GM18867 (cell line): ENCODE results near the gene MMP23B.

Experiments
- ATAC-seq: cut with Tn5 transposase; IDR thresholded peaks from one replicate; pipeline ENCODE4 v1.9.1; 2021; ENCODE audit warnings: mild to moderate bottlenecking, moderate library complexity; ENCODE audit not compliant: unreplicated experiment

Gene MMP23B

GRCh38 chr1:1618396-1619068 lies 13.4 kb upstream of the MMP23B start:
- ATAC-seq: no peak

GRCh38 chr1:1619917-1620361 lies 12.0 kb upstream of the MMP23B start:
- ATAC-seq: no peak

GRCh38 chr1:1620433-1621139 lies 11.4 kb upstream of the MMP23B start:
- no peak for ATAC-seq

GRCh38 chr1:1621173-1622009 lies 10.6 kb upstream of the MMP23B start:
- no peak for ATAC-seq

GRCh38 chr1:1622010-1622787 lies 9.8 kb upstream of the MMP23B start:
- no peak for ATAC-seq

GRCh38 chr1:1622788-1623094 lies 9.2 kb upstream of the MMP23B start:
- no peak for ATAC-seq

- ATAC-seq: no peak
These were observed 8.8 kb upstream of the MMP23B start for GRCh38 chr1:1623181-1623630.

- no peak for ATAC-seq
These were observed 8.1 kb upstream of the MMP23B start for GRCh38 chr1:1623631-1624442.

DNA sequence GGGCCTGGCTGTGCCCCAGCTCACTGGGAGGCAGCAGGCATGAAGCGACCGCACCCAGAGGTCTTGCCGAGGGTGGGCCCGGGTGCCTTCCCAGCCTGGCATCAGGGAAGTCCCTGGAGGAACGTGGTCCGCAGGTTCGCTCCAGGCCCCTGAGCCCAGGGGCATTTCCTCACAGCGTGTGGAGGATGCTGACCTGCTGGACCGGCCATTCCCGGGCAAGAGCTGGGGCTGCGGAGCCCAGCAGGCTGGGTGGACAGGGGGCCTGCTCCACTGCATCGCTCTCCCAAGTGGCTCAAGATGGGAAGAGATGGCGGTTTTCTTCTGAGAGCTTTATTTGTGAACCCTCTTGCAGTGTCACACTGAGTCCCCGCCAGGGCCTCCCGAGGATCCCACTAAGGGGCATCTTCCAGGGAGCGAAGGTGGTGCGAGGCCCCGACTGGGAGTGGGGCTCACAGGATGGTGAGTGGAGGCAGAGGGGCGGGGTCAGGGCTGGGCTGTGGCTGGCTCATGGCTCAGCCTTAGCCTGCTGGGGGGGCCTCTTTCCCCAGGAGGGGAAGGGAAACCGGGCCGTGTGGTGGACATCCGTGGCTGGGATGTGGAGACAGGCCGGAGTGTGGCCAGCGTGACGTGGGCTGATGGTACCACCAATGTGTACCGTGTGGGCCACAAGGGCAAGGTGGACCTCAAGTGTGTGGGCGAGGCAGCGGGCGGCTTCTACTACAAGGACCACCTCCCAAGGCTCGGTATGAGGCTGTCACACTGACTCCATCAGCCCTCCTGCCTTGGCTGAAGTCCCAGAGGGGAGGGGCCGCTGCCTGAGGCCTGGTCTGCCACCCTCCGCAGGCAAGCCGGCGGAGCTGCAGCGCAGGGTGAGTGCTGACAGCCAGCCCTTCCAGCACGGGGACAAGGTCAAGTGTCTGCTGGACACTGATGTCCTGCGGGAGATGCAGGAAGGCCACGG lies 7.2 kb upstream of the MMP23B start:
- ATAC-seq: no peak

GRCh38 chr1:1625404-1625775 lies 6.6 kb upstream of the MMP23B start:
- no peak for ATAC-seq

- ATAC-seq: no peak
These were observed 6.2 kb upstream of the MMP23B start for GRCh38 chr1:1625824-1626206.

DNA sequence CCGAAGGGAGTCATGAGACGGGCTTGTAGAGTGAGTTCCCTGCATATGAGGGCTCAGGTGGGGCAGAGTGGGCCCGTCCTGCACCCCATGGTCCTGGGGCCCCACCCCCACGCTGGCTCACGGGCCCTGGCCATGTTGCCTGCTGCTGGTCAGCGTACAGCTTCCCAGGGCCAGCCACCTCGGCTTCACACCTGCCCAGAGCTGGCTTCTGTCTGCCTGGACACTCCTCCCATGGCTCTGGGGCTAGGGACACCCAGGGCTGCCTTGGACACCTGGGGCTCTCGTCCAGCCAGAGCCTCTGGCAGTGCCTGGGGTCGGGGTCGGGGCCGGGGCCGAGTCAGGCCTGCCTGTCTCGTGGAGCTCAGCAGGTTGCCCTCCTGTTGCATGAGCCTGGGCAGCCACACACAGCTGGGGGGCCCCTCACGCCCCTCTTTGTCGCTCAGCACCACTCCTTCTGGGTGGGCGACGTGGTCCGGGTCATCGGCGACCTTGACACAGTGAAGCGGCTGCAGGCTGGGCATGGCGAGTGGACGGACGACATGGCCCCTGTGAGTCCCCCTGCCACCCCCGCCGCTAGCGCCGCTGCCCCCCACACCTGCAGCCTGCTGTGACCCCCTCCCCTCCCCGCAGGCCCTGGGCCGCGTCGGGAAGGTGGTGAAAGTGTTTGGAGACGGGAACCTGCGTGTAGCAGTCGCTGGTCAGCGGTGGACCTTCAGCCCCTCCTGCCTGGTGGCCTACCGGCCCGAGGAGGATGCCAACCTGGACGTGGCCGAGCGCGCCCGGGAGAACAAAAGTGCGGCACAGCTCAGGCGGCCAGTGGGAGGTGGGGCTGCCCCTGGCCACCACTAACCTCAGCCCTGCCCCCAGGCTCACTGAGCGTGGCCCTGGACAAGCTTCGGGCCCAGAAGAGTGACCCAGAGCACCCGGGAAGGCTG lies 5.5 kb upstream of the MMP23B start:
- no peak for ATAC-seq

GRCh38 chr1:1627261-1627828 lies 4.6 kb upstream of the MMP23B start:
- ATAC-seq: no peak

DNA sequence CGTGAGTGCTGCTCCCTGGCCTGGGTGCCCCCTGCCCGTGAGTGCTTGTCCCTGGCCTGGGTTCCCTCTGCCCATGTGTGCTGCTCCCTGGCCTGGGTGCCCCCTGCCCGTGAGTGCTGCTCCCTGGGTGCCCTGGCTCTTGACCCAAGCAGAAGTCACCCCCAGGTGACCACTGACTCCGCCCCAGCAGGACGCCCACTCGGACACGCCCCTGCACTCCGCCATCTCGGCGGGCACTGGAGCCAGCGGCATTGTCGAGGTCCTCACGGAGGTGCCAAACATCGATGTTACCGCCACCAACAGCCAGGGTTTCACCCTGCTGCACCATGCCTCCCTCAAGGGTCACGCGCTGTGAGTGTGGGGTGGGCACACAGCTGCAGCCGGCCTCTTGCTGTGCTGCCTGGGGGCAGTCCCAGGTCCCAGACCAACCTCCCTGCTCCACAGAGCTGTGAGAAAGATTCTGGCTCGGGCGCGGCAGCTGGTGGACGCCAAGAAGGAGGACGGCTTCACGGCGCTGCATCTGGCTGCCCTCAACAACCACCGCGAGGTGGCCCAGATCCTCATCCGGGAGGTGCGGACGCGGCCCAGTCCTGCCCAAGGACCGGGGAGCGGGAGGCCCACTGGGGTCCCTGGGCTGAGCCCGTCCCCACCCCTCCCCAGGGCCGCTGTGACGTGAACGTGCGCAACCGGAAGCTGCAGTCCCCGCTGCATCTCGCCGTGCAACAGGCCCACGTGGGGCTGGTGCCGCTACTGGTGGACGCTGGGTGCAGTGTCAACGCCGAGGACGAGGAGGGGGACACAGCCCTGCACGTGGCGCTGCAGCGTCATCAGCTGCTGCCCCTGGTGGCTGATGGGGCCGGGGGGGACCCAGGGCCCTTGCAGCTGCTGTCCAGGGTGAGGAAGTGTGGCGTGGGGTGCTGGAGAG lies 3.9 kb upstream of the MMP23B start:
- ATAC-seq: no peak

DNA sequence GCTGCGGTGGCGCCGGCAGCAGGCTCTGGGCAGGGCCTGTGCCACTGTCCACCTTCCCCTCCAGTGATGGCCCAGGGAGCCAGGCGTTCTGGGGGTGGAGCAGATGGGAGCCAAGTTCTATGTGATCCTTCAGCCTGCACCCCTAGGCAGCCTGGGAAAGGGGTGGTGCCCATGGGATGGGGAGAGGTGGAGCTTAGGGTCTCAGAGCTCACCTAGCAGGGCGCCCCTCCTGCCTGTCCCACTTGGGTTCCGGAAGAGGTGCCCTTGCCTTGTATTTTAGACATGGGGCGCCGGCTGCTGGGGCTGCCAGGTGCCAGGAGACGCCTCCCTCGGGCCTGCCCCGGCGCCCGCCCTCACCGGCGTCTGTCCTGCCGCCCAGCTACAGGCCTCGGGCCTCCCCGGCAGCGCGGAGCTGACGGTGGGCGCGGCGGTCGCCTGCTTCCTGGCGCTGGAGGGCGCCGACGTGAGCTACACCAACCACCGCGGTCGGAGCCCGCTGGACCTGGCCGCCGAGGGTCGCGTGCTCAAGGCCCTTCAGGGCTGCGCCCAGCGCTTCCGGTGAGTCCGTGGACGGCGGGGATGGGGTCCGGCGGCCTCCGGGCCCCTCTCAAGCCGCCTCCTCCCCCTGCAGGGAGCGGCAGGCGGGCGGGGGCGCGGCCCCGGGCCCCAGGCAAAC lies 3.1 kb upstream of the MMP23B start:
- no peak for ATAC-seq
